K562 (cell line): Measurements from ENCODE around the gene DLGAP3. TPM values are rescaled to one million over a fixed set of nuclear protein-coding genes. Genes with fewer than 3 reads are reported as not detected.
A peak's percentile ranks its signal among the peaks of the same experiment; 100 is the strongest.

ENCODE experiments used
- BCLAF1 ChIP-seq, 2 experiments: fragments of 450-650 bp in 1 of 2; IDR thresholded peaks; 2 replicates each; pipeline ENCODE4 v1.6.1; 2011 to 2017; ENCODE audit warnings: low read depth in 2 of 2, antibody characterized with exemption in 1 of 2, borderline replicate concordance in 1 of 2, low read length in 1 of 2, mild to moderate bottlenecking in 1 of 2, mixed read lengths in 1 of 2; ENCODE audit not compliant: control insufficient read depth in 1 of 2
- HNRNPL ChIP-seq: fragments of 200-400 bp; formaldehyde crosslinking; IDR thresholded peaks from 2 replicates; pipeline ENCODE4 v1.6.1; 2017; ENCODE audit warnings: low read depth, mild to moderate bottlenecking, low read length
- LCOR ChIP-seq: sonication (generic); formaldehyde crosslinking; IDR thresholded peaks from 2 replicates; pipeline ENCODE4 v1.8.0; 2022; ENCODE audit warnings: mild to moderate bottlenecking, missing genetic modification reagents
- MIER1 ChIP-seq: fragments of 450-650 bp; IDR thresholded peaks from 2 replicates; pipeline ENCODE4 v1.6.1; 2016; ENCODE audit warnings: antibody characterized with exemption, mild to moderate bottlenecking, low read depth
- MLX ChIP-seq, 2 experiments: fragments of 450-650 bp in 1 of 2; sonication (generic) in 1 of 2; formaldehyde crosslinking; conservative IDR thresholded peaks; 2 replicates each; pipeline versions ENCODE4 v1.4.0 to v1.8.1; 2020 to 2022; ENCODE audit warnings: mild to moderate bottlenecking in 1 of 2, missing genetic modification reagents in 1 of 2
- NELFE ChIP-seq: IDR thresholded peaks from 2 replicates; pipeline ENCODE4 v1.6.1; 2011; ENCODE audit warnings: mild to moderate bottlenecking; ENCODE audit not compliant: insufficient read depth, insufficient read length
- NR2F6 ChIP-seq: fragments of 450-650 bp; formaldehyde crosslinking; IDR thresholded peaks from 2 replicates; pipeline ENCODE4 v1.4.0; 2020; ENCODE audit warnings: mild to moderate bottlenecking
- NR3C1 ChIP-seq: sonication (generic); formaldehyde crosslinking; IDR thresholded peaks from 2 replicates; pipeline ENCODE4 v1.8.1; 2022; ENCODE audit warnings: missing genetic modification reagents
- POLR2H ChIP-seq: IDR thresholded peaks from 2 replicates; pipeline ENCODE4 v1.6.1; 2016; ENCODE audit warnings: missing genetic modification characterization, low read depth, mild to moderate bottlenecking, control low read depth, missing compliant biosample characterization, moderate library complexity
- SMAD3 ChIP-seq: fragments of 450-650 bp; formaldehyde crosslinking; conservative IDR thresholded peaks from 2 replicates; pipeline ENCODE4 v1.4.0; 2020; ENCODE audit warnings: mild to moderate bottlenecking
- SMARCB1 ChIP-seq: IDR thresholded peaks from 2 replicates; pipeline ENCODE4 v1.6.1; 2011; ENCODE audit warnings: improper control_type of control experiment, low read depth; ENCODE audit not compliant: insufficient read length
- SNAPC5 ChIP-seq: fragments of 250-450 bp; sonication (Bioruptor Pico); IDR thresholded peaks from 2 replicates; pipeline ENCODE4 v1.8.0; 2021; ENCODE audit warnings: moderate library complexity, mild to moderate bottlenecking, inconsistent platforms
- TBP ChIP-seq: optimal IDR thresholded peaks from 2 replicates; pipeline ENCODE3; 2011; ENCODE audit warnings: low read depth, low read length, improper control_type of control experiment
- TEAD1 ChIP-seq, 2 experiments: fragments of 450-650 bp in 1 of 2; sonication (generic) in 1 of 2; formaldehyde crosslinking; IDR thresholded peaks; 2 replicates each; pipeline versions ENCODE4 v1.4.0 to v1.8.0; 2020 to 2022; ENCODE audit warnings: mild to moderate bottlenecking in 2 of 2, missing genetic modification reagents in 1 of 2
- THRA ChIP-seq: fragments of 450-650 bp; IDR thresholded peaks from 2 replicates; pipeline ENCODE4 v1.6.1; 2017; ENCODE audit warnings: mild to moderate bottlenecking, moderate library complexity
- THRB ChIP-seq: fragments of 450-650 bp; formaldehyde crosslinking; conservative IDR thresholded peaks from 2 replicates; pipeline ENCODE4 v1.4.0; 2022; ENCODE audit warnings: mild to moderate bottlenecking, missing genetic modification characterization
- ZFP91 ChIP-seq: sonication (generic); formaldehyde crosslinking; IDR thresholded peaks from 2 replicates; pipeline ENCODE4 v1.8.0; 2022; ENCODE audit warnings: mild to moderate bottlenecking, missing genetic modification reagents
- ZNF785 ChIP-seq: fragments of 250-450 bp; sonication (Bioruptor Pico); IDR thresholded peaks from 2 replicates; pipeline ENCODE4 v1.4.0; 2020; ENCODE audit warnings: mild to moderate bottlenecking
- polyA plus RNA-seq, 8 experiments: library from polyadenylated mRNA; depleted of rRNA in 4 of 8; stranded (reverse) in 5 of 8; unstranded in 3 of 8; fragments of >200 nt; fragmentation: Nextera tagmentation in 2 of 8; fragmentation: Illumina TruSeq in 1 of 8; extraction: Ambion mirVana in 2 of 8; extraction: Trizol in 1 of 8; gene quantifications; 2 replicates each; pipeline versions ENCODE4 v1.2.1 to v1.2.3, GENCODE V29; 2011 to 2014; ENCODE audit warnings: inconsistent platforms in 1 of 8, missing spikeins in 1 of 8
- total RNA-seq, 7 experiments: library from RNA; depleted of rRNA in 6 of 7; stranded (reverse); fragments of >200 nt in 6 of 7; fragmentation: Illumina TruSeq in 2 of 7; extraction: Trizol in 2 of 7; gene quantifications; 2 replicates each; pipeline versions ENCODE4 v1.2.1 to v1.2.3, GENCODE V29; 2011 to 2021; ENCODE audit warnings: low replicate concordance in 1 of 7

DLGAP3 gene
- total and polyA plus RNA-seq, 9 of the 15 experiments (the other 6 are each of a cell fraction or from before 2014, with no cell fraction given), result 0.01 to 0.16 (median 0.07) TPM; not detected in 6

GRCh38 chr1:34859446-34860200, 69.8 kb downstream of the DLGAP3 start, which contains the start of gene SMIM12 (continued):
- peak in 1 of 2 experiments; percentile 92; a peak in 1 of 4 replicates for TF ChIP-seq BCLAF1 (IDR thresholded peaks at IDR 0.05; ENCODE audit: borderline replicate concordance in 1 of 2, control insufficient read depth in 1 of 2, low read depth in 2 of 2, low read length in 1 of 2)
- TF ChIP-seq HNRNPL, result peak; percentile 70; the same call in 1 of the 2 replicates
- no peak for TF ChIP-seq NELFE
- peak; percentile 61 for TF ChIP-seq TBP
- TF ChIP-seq NR2F6, result no peak
- no peak for TF ChIP-seq SMARCB1
- TF ChIP-seq THRA, result no peak
- no peak for TF ChIP-seq ZNF785
- no peak for TF ChIP-seq SMAD3
- TF ChIP-seq ZFP91 (CRISPR knock-in tag), result peak; percentile 66; the same call in 1 of the 2 replicates
- TF ChIP-seq MIER1, result 0 out of 2 replicates have a peak, but pooled peaks have one; percentile 30
- TF ChIP-seq SNAPC5 (CRISPR knock-in tag), result no peak
- no peak for TF ChIP-seq THRB (CRISPR knock-in tag)
- peak in 1 of 2 experiments; percentile 78; a peak in 2 of 4 replicates for TF ChIP-seq MLX (CRISPR knock-in tag; conservative IDR thresholded peaks at IDR 0.05)
- peak; percentile 92; the same call in 1 of the 2 replicates for TF ChIP-seq NR3C1 (CRISPR knock-in tag)
- no peak for TF ChIP-seq POLR2H (tag)
- peak; percentile 97 for TF ChIP-seq LCOR
- TF ChIP-seq TEAD1 (CRISPR knock-in tag; IDR thresholded peaks at IDR 0.05), result peak in 1 of 2 experiments; percentile 92; a peak in 2 of 4 replicates
